HG03097 (cell line): ENCODE data around the gene UGT1A3.
"Not testable (repeated sequence)": the region's sequence is repeated elsewhere in the genome, so short reads cannot be mapped to it uniquely, and the experiment has no call there.

Experiments used
- ATAC-seq: cut with Tn5 transposase; IDR thresholded peaks from one replicate; pipeline ENCODE4 v1.9.1; 2021; ENCODE audit not compliant: unreplicated experiment, low FRiP score

The UGT1A3 gene

GRCh38 chr2:233707940-233708644 lies 20.8 kb upstream of the UGT1A3 start:
- no peak for ATAC-seq

DNA sequence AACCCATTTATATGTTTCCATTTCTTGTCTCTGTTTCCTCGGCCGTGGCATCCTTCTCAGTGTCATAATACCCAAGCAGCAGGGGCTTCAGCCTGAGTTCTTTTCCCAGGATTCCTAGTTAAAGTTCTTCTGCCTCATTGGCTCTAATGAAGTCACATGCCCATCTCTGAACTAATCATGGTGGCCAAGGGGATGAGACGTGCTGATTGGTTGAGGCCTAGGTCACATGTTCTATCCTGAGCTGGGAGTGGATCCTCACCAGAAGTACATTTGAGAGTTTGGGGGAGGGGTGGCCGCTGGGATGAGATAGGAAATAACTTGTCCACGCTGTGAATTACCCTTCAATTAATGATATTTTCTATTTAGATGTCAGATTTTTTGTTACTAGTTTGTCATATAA lies 19.9 kb upstream of the UGT1A3 start:
- no peak for ATAC-seq

- no peak for ATAC-seq
Measured at GRCh38 chr2:233711312-233712008, 17.4 kb upstream of the UGT1A3 start.

GRCh38 chr2:233712611-233713261 lies 16.1 kb upstream of the UGT1A3 start, which contains the start of gene UGT1A5:
UGT1A5 (plus strand) TSS chr2:233712907; CDS start chr2:233712992, 85 bp downstream.
- ATAC-seq, result no peak

GRCh38 chr2:233713262-233713615 lies 15.6 kb upstream of the UGT1A3 start:
- no peak for ATAC-seq

DNA sequence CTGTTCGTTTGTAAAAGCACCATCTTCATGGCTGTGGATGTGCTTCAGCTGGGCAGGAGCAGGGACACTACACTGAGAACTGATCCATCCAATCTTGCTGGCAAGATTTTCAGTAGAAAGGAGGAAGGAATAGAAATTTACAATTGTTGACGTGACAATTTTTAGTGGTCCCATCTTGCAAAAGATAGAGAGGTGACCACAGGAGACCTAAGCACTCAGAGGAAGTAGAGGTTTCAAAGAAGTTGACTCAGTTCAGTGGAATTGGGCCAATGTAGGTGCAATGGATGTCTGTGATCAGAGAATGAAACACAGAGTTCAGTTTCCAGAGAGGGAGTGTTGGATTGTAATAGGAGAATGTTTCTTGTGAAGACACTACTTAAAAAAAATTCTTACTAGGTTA lies 14.7 kb upstream of the UGT1A3 start:
- no peak for ATAC-seq

DNA sequence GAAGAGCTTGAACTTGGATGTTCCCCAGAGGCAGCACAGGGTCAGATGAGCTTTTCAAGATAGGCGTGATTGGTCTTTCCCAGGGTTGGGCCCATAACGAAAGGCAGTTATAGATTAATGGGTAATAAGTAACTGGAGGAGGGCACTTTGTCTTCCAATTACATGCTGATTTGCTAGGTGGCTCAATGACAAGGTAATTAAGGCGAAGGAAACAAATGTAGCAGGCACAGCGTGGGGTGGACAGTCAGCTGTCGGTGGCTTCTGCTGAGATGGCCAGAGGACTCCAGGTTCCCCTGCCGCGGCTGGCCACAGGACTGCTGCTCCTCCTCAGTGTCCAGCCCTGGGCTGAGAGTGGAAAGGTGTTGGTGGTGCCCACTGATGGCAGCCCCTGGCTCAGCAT lies 10.3 kb upstream of the UGT1A3 start, which contains the start of gene UGT1A4:
Gene UGT1A4 (plus strand): TSS at position 185 of the 400 bp plus-strand sequence. CDS start 85 bp downstream, at position 270.
- ATAC-seq, result no peak

DNA sequence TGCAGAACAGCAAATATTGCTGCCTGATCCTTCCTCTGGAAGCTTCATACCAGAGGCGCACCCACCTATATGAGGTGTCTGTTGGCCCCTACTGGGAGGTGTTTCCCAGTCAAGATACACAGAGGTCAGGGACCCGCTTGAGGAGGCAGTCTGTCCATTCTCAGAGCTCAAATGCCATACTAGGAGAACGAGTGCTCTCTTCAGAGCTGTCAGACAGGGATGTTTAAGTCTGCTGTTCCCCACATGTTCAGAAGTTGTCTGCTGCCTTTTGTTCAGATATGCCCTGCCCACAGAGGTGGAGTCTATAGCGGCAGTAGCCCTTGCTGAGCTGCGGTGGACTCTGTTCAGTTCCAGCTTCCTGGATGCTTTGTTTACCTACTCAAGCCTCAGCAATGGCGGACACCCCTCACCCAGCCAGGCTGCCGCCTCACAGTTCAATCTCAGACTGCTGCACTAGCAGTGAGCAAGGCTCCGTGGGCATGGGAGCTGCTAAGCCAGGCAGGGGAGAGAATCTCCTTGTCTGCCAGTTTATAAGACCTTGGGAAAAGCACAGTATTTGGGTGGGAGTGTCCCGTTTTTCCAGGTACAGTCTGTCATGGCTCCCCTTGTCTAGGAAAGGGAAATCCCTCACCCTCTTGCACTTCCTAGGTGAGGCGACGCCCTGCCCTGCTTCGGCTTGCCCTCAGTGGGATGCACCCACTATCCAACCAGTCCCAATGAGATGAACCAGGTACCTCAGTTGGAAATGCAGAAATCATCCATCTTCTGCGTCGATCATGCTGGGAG lies 8.2 kb downstream of the UGT1A3 start:
- not testable (repeated sequence) for ATAC-seq

DNA sequence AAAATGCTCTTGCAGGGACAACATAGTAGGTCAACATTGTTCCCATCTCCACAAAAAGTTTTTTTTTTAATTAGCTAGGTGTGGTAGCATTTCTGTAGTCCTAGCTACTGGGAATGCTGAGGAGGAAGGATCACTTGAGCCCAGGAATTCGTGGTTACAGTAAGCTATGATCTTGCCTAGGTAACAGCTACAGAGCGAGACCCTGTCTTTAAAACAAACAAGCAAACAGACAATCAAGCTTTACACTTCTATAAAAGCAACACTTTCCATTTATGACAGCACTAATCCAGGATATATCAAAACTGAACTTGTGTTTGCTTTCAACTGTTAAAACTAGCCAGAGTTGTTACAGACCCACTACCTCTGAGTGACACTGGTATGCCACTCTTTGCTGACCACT lies 12.0 kb downstream of the UGT1A3 start:
- ATAC-seq, result no peak

DNA sequence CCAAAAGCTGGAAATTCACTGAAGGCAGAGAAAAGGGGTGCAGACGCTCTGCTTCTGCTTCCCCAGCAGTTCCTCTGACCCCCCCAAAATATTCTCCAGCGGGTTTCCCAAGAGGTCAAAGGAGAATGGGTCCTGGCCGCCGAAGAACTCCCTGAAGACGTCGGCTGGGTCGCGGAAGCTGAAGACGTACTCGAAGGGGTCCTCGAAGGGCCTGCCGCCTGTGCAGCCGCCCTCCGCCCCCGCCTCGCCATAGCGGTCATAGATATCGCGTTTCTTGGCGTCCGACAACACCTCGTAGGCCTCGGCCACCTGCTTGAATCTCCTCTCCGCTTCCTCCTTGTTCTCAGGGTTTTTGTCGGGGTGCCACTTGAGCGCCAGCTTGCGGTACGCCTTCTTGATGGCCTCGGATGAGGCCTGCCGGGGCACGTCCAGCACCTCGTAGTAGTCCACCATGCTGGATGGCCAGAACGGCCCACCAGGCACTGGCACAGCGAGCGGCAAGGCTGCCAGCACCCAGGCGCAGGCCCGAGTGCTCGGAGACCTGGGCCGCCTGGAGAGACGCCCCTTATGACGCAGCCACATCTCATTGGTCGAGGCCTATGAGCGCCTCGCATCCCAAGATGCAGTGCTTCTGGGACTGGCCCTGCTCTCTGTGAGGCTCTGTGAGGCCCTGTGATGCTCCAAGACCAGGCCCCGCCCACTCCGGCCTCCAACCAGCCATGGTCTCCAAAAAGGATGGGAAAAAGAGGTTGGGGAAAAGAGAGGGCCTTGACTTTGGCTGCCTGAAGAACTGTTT lies 14.8 kb downstream of the UGT1A3 start:
- no peak for ATAC-seq

DNA sequence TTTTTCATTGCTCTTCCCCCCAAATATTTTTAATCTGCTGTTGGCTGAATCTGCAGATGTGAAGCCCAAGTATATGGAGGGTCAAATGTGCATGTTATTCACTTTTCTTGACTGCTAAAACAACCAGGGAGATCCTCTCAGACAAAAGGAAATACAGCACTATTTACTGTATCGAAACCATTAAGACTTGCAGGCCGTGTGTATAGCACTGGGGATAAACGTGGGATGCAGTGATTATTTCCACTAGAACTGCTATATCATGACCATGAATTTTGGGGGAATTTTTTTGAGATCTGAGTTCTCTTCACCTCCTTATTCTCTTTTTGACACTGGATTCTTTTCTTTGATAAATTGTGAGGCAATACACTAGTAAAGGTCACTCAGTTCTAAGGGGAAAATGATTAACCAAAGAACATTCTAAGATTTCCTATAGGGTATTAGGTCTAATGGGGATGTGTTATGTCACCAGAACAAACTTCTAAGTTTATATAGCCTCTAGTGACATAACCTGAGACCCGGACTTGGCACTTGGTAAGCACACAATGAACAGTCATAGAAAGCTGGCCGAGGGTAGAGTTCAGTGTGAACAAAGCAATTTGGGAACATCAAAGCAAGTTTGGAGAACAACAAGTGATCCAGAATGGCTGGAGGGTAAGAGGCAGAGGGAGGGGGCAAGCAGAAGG lies 16.4 kb downstream of the UGT1A3 start:
- ATAC-seq, result no peak

DNA sequence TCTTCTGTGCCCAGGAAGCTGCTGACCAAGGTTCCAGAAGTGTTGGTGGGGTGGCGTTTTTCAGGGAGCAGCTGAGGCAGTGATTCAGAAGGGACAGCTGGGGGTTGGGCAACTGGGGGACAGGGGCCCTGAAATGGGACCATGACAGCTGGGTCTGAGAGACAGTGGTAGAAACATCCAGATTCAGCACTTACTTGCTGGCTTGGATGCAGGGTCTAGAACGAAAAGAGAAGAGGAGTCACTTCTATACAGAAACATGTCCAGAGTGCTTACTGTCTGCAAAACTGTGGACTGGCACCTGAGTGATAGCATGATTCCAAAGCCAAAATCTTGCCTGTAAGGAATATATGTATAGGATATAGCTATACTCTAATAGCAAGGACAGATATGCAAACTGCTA lies 17.0 kb downstream of the UGT1A3 start:
- ATAC-seq, result not testable (repeated sequence)

GRCh38 chr2:233746475-233747282 lies 17.8 kb downstream of the UGT1A3 start:
- ATAC-seq, result no peak

- ATAC-seq, result no peak
Measured at GRCh38 chr2:233747283-233747544, 18.4 kb downstream of the UGT1A3 start.

GRCh38 chr2:233750689-233751088 lies 21.8 kb downstream of the UGT1A3 start:
- not testable (repeated sequence) for ATAC-seq

GRCh38 chr2:233751212-233752009 lies 22.6 kb downstream of the UGT1A3 start:
- not testable (repeated sequence) for ATAC-seq

DNA sequence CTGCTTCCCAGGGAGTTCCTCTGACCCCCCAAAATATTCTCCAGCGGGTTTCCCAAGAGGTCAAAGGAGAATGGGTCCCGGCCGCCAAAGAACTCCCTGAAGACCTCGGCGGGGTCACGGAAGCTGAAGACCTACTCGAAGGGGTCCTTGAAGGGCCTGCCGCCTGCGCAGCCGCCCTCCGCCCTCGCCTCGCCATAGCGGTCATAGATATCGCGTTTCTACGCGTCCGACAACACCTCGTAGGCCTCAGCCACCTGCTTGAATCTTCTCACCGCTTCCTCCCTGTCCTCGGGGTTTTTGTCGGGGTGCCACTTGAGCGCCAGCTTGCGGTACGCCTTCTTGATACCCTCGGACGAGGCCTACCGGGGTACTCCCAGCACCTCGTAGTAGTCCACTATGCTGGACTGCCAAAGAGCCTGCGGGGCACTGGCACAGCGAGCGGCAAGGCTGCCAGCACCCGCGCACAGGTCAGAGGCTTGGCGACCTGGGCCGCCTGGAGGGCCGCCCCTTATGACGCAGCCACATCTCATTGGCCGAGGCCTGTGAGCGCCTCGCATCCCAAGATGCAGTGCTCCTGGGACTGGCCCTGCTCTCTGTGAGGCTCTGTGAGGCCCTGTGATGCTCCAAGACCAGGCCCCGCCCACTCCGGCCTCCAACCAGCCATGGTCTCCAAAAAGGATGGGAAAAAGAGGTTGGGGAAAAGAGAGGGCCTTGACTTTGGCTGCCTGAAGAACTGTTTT lies 26.2 kb downstream of the UGT1A3 start:
- no peak for ATAC-seq
